Transverse colon (tissue), 4 donors: Measurements from ENCODE around the gene KIF18A. TPM values are rescaled to one million over a fixed set of nuclear protein-coding genes. Genes with fewer than 3 reads are reported as not detected.
A peak's percentile ranks its signal among the peaks of the same experiment; 100 is the strongest.

Source experiments
- DNase-seq: peaks from one replicate; pipeline ENCODE4 v3.0.0-alpha.2; 2019
- H3K27ac ChIP-seq, 4 donors: fragments of 200-600 bp; sonication (generic); 2 replicates each; pipeline ENCODE4 v1.5.1; 2016 to 2018; ENCODE audit warnings: inconsistent platforms in 4 of 4
- H3K27me3 ChIP-seq: fragments of 200-600 bp; sonication (generic); 2 replicates; pipeline ENCODE4 v1.5.1; 2017; ENCODE audit warnings: inconsistent platforms
- H3K36me3 ChIP-seq, 4 donors: fragments of 200-600 bp; sonication (generic); 2 replicates each; pipeline ENCODE4 v1.5.1; 2017 to 2019; ENCODE audit warnings: inconsistent platforms in 4 of 4
- H3K4me1 ChIP-seq, 4 donors: fragments of 200-600 bp; sonication (generic); 2 replicates each; pipeline ENCODE4 v1.5.1; 2017 to 2020; ENCODE audit warnings: inconsistent platforms in 4 of 4
- H3K4me3 ChIP-seq, 4 donors: fragments of 200-600 bp; sonication (generic); 1 replicate in 1 of 4; 2 replicates in 3 of 4; pipeline versions ENCODE4 v1.5.1 to v1.6.1; 2017 to 2019; ENCODE audit warnings: inconsistent platforms in 4 of 4
- H3K9me3 ChIP-seq, 2 donors: fragments of 200-600 bp; sonication (generic); 2 replicates each; pipeline ENCODE4 v1.5.1; 2017 to 2019; ENCODE audit warnings: inconsistent platforms in 2 of 2
- CTCF ChIP-seq, 5 experiments: fragments of 200-600 bp in 3 of 5; fragments of 450-650 bp in 2 of 5; sonication (generic) in 3 of 5; IDR thresholded peaks; 1 replicate in 2 of 5; 2 replicates in 3 of 5; pipeline ENCODE4 v1.5.1; 2016 to 2017; ENCODE audit warnings: antibody characterized with exemption in 5 of 5, inconsistent platforms in 3 of 5, mild to moderate bottlenecking in 2 of 5, moderate library complexity in 1 of 5
- EP300 ChIP-seq: sonication (generic); formaldehyde crosslinking; IDR thresholded peaks from one replicate; pipeline ENCODE4 v1.6.1; 2017; ENCODE audit warnings: antibody characterized with exemption, low read depth
- POLR2A ChIP-seq: fragments of 450-650 bp; IDR thresholded peaks from one replicate; pipeline ENCODE4 v1.6.1; 2016; ENCODE audit warnings: antibody characterized with exemption, mild to moderate bottlenecking, moderate library complexity
- POLR2AphosphoS5 ChIP-seq, 3 donors: sonication (generic); formaldehyde crosslinking; IDR thresholded peaks; one replicate each; pipeline ENCODE4 v1.6.1; 2016; ENCODE audit warnings: antibody characterized with exemption in 3 of 3
- WGBS, 2 donors: methylation state at CpG; one replicate each; pipeline ENCODE4 v1.1.5; 2018; ENCODE audit warnings: low coverage in 1 of 2; 5-methylcytosine and 5-hydroxymethylcytosine counted together
- in situ Hi-C, 4 donors: fragments of 200-750 bp; cut with MboI; loops; one replicate each; pipeline versions ENCODE4 v1.15.0 to v1.15.1; 2017; ENCODE audit warnings: low sequenced_read_pairs in 3 of 4, low pct_ligation_motif_present in 1 of 4, low pct_unique_long_range_greater_than_20kb in 1 of 4
- intact Hi-C: fragments of 100-400 bp; cut with DNase I; formaldehyde crosslinking; loops from one replicate; pipeline ENCODE4 v1.15.1; 2023; ENCODE audit warnings: low total_unique reads
- total RNA-seq, 4 donors: library from RNA; depleted of rRNA; stranded (reverse); fragments of >200 nt; gene quantifications; one replicate each; pipeline ENCODE4 v1.1.0, GENCODE V29; 2016

KIF18A gene
- total RNA-seq, 4 donors from 2014 or later, result 0.20 to 1.8 (median 0.43) TPM

- TF ChIP-seq EP300, result no peak
- TF ChIP-seq POLR2AphosphoS5 (IDR thresholded peaks at IDR 0.05), result no peak
- TF ChIP-seq POLR2A, result no peak
- no peak for TF ChIP-seq CTCF (IDR thresholded peaks at IDR 0.05)
- no peak for DNase-seq
- in situ Hi-C loops, result no loop called here
- H3K4me3 ChIP-seq, result peak overlapping the region; percentile 55 to 88 (median 71)
- intact Hi-C loops, result no loop called here
- no peaks in the 10 kb centered on the region for H3K9me3 ChIP-seq
- no peaks in the 10 kb centered on the region for H3K36me3 ChIP-seq
- H3K27ac ChIP-seq, result peak overlapping the region; percentile 86 to 95 (median 89)
- peaks cover 7 to 40% (median 27%) of the 10 kb centered on the region in 4 donors for H3K4me1 ChIP-seq
- no peaks in the 10 kb centered on the region for H3K27me3 ChIP-seq
Measured at GRCh38 chr11:28110821-28111200, 2.9 kb upstream of the KIF18A start.

GRCh38 chr11:28110108-28110820 is 2.3 kb upstream of the KIF18A start:
- 0 to 4% methylated on average over 3 to 31 of the region's 31 CpGs for WGBS, 2 donors
- Histone ChIP-seq H3K9me3 (no peaks in the 10 kb centered on the region), H3K4me1 (peaks cover 7 to 40% (median 27%) of the 10 kb centered on the region in 4 donors), H3K4me3 (peak overlapping the region; percentile 55 to 88 (median 71)), H3K36me3 (no peaks in the 10 kb centered on the region), H3K27ac (peak overlapping the region; percentile 86 to 95 (median 89)), H3K27me3 (no peaks in the 10 kb centered on the region)
- peak; percentile 76 for DNase-seq
- in situ Hi-C loops, result no loop called here
- TF ChIP-seq POLR2AphosphoS5 (IDR thresholded peaks at IDR 0.05), result peak; percentile 50 to 74 (median 56)
- TF ChIP-seq POLR2A, result peak; percentile 46
- TF ChIP-seq CTCF (IDR thresholded peaks at IDR 0.05), result no peak
- intact Hi-C loops, result no loop called here

- Histone ChIP-seq H3K27me3 (no peaks in the 10 kb centered on the region), H3K27ac (peak overlapping the region; percentile 84 to 95 (median 88)), H3K4me1 (peaks cover 7 to 40% (median 27%) of the 10 kb centered on the region in 4 donors), H3K4me3 (peak overlapping the region in 3 of 4 donors; percentile 56 to 67 (median 64)), H3K36me3 (no peaks in the 10 kb centered on the region), H3K9me3 (no peaks in the 10 kb centered on the region)
- no peak for DNase-seq
- intact Hi-C loops, result no loop called here
- 53 to 65% methylated on average over 3 of the region's 3 CpGs for WGBS, 2 donors
- TF ChIP-seq POLR2AphosphoS5 (IDR thresholded peaks at IDR 0.05), result no peak
- no peak for TF ChIP-seq EP300
- no peak for TF ChIP-seq POLR2A
- no peak for TF ChIP-seq CTCF (IDR thresholded peaks at IDR 0.05)
- in situ Hi-C loops, result no loop called here
Measured at GRCh38 chr11:28108958-28109357, 1.0 kb upstream of the KIF18A start.

- Histone ChIP-seq H3K27me3 (no peaks in the 10 kb centered on the region), H3K27ac (peak overlapping the region; percentile 84 to 90 (median 88)), H3K4me1 (peaks cover 7 to 40% (median 27%) of the 10 kb centered on the region in 4 donors), H3K36me3 (no peaks in the 10 kb centered on the region), H3K9me3 (no peaks in the 10 kb centered on the region), H3K4me3 (peak overlapping the region in 3 of 4 donors; percentile 56 to 67 (median 64))
- no peak for DNase-seq
- intact Hi-C loops (no loop called here), in situ Hi-C loops (no loop called here)
- TF ChIP-seq CTCF (IDR thresholded peaks at IDR 0.05) (no peak), POLR2AphosphoS5 (IDR thresholded peaks at IDR 0.05) (no peak), EP300 (no peak)
- 0 to 2% methylated on average over 9 to 11 of the region's 11 CpGs for WGBS, 2 donors
Measured at GRCh38 chr11:28107191-28107749, 686 bp downstream of the KIF18A start.
